Measurements from ENCODE around the gene NRXN3. TPM values are rescaled to one million over a fixed set of nuclear protein-coding genes. Genes with fewer than 3 reads are reported as not detected.

The NRXN3 gene
- total and polyA plus RNA-seq, 2 of the 4 experiments (the other 2 are of a cell fraction) = 4.8 to 25.1 TPM

- ChIA-PET POLR2A (ENCODE audit: unreplicated experiment) (no interaction called here), CTCF (no interaction called here)
- no peak overlapping the region for H2BK5ac ChIP-seq (ENCODE audit: low read depth, low read length, poor library complexity, severe bottlenecking)
- no peaks in the 10 kb centered on the region for H3K27me3 ChIP-seq (ENCODE audit: control insufficient read depth, insufficient read depth, low read length)
- no peak overlapping the region for H3K18ac ChIP-seq (ENCODE audit: low read depth, low read length)
- H3K4ac ChIP-seq (ENCODE audit: low read depth, low read length) = no peak overlapping the region
- no peak overlapping the region for H4K91ac ChIP-seq (ENCODE audit: insufficient read depth, low read depth, low read length)
- no CpG with 5 or more reads among the region's 4 CpGs for WGBS, 2 experiments (ENCODE audit: extremely low coverage in 2 of 2, insufficient read length in 1 of 2)
- intact Hi-C loops (cut with micrococcal nuclease) = no loop called here
- no peak overlapping the region for H2BK20ac ChIP-seq (ENCODE audit: low read depth, low read length)
- no peak overlapping the region for H4K8ac ChIP-seq (ENCODE audit: low read depth in 2 of 2, low read length in 2 of 2)
- H3K9me1 ChIP-seq (ENCODE audit: insufficient read depth, low read length) = no peaks in the 10 kb centered on the region
- no peak overlapping the region for H2BK15ac ChIP-seq (ENCODE audit: low read depth, low read length)
- H3K23ac ChIP-seq (ENCODE audit: low read depth, low read length) = no peak overlapping the region
- H3K4me1 ChIP-seq (ENCODE audit: control insufficient read depth, insufficient read depth, low read length) = no peaks in the 10 kb centered on the region
- no peaks in the 10 kb centered on the region for H4K20me1 ChIP-seq (ENCODE audit: insufficient read depth, low read length)
- no peaks in the 10 kb centered on the region for H3K79me1 ChIP-seq (ENCODE audit: low read depth in 1 of 2, low read length in 2 of 2)
- ATAC-seq (ENCODE audit: low read depth) (no peak), DNase-seq (no peak)
- no peak overlapping the region for H3K27ac ChIP-seq (ENCODE audit: insufficient read depth, low read length)
- no peak overlapping the region for H2BK120ac ChIP-seq (ENCODE audit: low read depth, low read length)
- no peak overlapping the region for H3K56ac ChIP-seq (ENCODE audit: extremely low read depth, insufficient read depth, low read length)
- H3K4me3 ChIP-seq (ENCODE audit: insufficient read depth, low read depth, low read length) = no peak overlapping the region
- in situ Hi-C loops (cut with MboI; ENCODE audit: low sequenced_read_pairs) = no loop called here
- H3K14ac ChIP-seq (replicated peaks; ENCODE audit: low read depth, low read length) = no peak overlapping the region
- H4K5ac ChIP-seq (ENCODE audit: low read depth, low read length) = no peak overlapping the region
- no peak for TF ChIP-seq RFX5 (IDR thresholded peaks at IDR 0.05; ENCODE audit: low read depth, low read length)
- TF ChIP-seq FOS (IDR thresholded peaks at IDR 0.05; ENCODE audit: low read depth, low read length) = no peak
- no peak for TF ChIP-seq USF2 (IDR thresholded peaks at IDR 0.05; ENCODE audit: low read depth, low read length)
- no peak for TF ChIP-seq CTCF (conservative IDR thresholded peaks at IDR 0.05; ENCODE audit: low read depth, low read length)
- TF ChIP-seq ELK1 (IDR thresholded peaks at IDR 0.05; ENCODE audit: borderline replicate concordance, low read depth, low read length) = no peak
- TF ChIP-seq BHLHE40 (IDR thresholded peaks at IDR 0.05; ENCODE audit: low read depth, low read length) = no peak
- no peak for TF ChIP-seq NFE2L2 (IDR thresholded peaks at IDR 0.05; ENCODE audit: low read depth, low read length)
- no peak for TF ChIP-seq CEBPB (IDR thresholded peaks at IDR 0.05; ENCODE audit: low read depth, low read length)
- no peak for TF ChIP-seq RAD21 (IDR thresholded peaks at IDR 0.05; ENCODE audit: low read length)
- no peak for TF ChIP-seq CHD1 (IDR thresholded peaks at IDR 0.05; ENCODE audit: low read depth, low read length)
- no peak for TF ChIP-seq POLR2A (IDR thresholded peaks at IDR 0.05; ENCODE audit: low read depth, low read length)
- no peak for TF ChIP-seq MAFK (IDR thresholded peaks at IDR 0.05; ENCODE audit: low read depth, low read length)
- no peak for TF ChIP-seq RCOR1 (IDR thresholded peaks at IDR 0.05; ENCODE audit: insufficient replicate concordance, low read length)
- TF ChIP-seq MAZ (IDR thresholded peaks at IDR 0.05; ENCODE audit: borderline replicate concordance, low read depth, low read length) = no peak
- no peak for TF ChIP-seq MXI1 (IDR thresholded peaks at IDR 0.05; ENCODE audit: borderline replicate concordance, low read depth, low read length)
- TF ChIP-seq SMC3 (IDR thresholded peaks at IDR 0.05; ENCODE audit: low read depth, low read length) = no peak
- H3K4me2 ChIP-seq (ENCODE audit: low read depth, low read length) = no peak overlapping the region
- H3K9ac ChIP-seq (ENCODE audit: low read depth, low read length) = no peak overlapping the region
- no peak overlapping the region for H2AFZ ChIP-seq (replicated peaks; ENCODE audit: low read length, poor library complexity)
- H3K36me3 ChIP-seq (ENCODE audit: control insufficient read depth, insufficient read depth, low read length) = no peaks in the 10 kb centered on the region
- dilution Hi-C loops (cut with HindIII; ENCODE audit: low sequenced_read_pairs, unreplicated experiment) = no loop called here
- no TSS peak for BruUV-seq (replicated peaks)
- H3K9me3 ChIP-seq (ENCODE audit: control insufficient read depth, insufficient read depth, low read length) = peaks cover 9% of the 10 kb centered on the region
- H2AK5ac ChIP-seq (ENCODE audit: low read depth, low read length) = no peak overlapping the region
- H2AK9ac ChIP-seq (replicated peaks; ENCODE audit: low read depth, low read length, poor library complexity) = no peak overlapping the region
These were observed 144.3 kb downstream of the NRXN3 start for GRCh38 chr14:78314484-78314883.

Data from IMR-90 (cell line).